HUES64 (cell line): ENCODE measurements around the gene KCNQ1.

Experiments used
- H3K27ac ChIP-seq: 2 replicates; pipeline ENCODE4 v1.7.0; 2013; ENCODE audit warnings: low read depth, low read length, inconsistent platforms
- H3K27me3 ChIP-seq: 2 replicates; pipeline ENCODE4 v1.6.1; 2013; ENCODE audit warnings: mild to moderate bottlenecking, low read length; ENCODE audit not compliant: insufficient read depth
- H3K36me3 ChIP-seq: 2 replicates; pipeline ENCODE4 v1.6.1; 2013; ENCODE audit warnings: mild to moderate bottlenecking, low read length; ENCODE audit not compliant: insufficient read depth
- H3K4me1 ChIP-seq: 2 replicates; pipeline ENCODE4 v1.6.1; 2013; ENCODE audit warnings: mild to moderate bottlenecking, low read length, moderate library complexity; ENCODE audit not compliant: insufficient read depth
- H3K4me3 ChIP-seq: 2 replicates; pipeline ENCODE4 v1.5.1; 2013; ENCODE audit warnings: mild to moderate bottlenecking, low read length, moderate library complexity
- H3K9ac ChIP-seq: 2 replicates; pipeline ENCODE4 v1.6.1; 2013; ENCODE audit warnings: mild to moderate bottlenecking, low read depth, low read length
- H3K9me3 ChIP-seq: 2 replicates; pipeline ENCODE4 v1.6.1; 2013; ENCODE audit warnings: low read depth, low read length; ENCODE audit not compliant: insufficient read depth
- WGBS: fragments of 150-250, 120-280 bp; methylation state at CpG from one replicate; pipeline ENCODE4 v1.1.7; 2013; ENCODE audit warnings: missing lambda C conversion rate; 5-methylcytosine and 5-hydroxymethylcytosine counted together

KCNQ1 gene

DNA sequence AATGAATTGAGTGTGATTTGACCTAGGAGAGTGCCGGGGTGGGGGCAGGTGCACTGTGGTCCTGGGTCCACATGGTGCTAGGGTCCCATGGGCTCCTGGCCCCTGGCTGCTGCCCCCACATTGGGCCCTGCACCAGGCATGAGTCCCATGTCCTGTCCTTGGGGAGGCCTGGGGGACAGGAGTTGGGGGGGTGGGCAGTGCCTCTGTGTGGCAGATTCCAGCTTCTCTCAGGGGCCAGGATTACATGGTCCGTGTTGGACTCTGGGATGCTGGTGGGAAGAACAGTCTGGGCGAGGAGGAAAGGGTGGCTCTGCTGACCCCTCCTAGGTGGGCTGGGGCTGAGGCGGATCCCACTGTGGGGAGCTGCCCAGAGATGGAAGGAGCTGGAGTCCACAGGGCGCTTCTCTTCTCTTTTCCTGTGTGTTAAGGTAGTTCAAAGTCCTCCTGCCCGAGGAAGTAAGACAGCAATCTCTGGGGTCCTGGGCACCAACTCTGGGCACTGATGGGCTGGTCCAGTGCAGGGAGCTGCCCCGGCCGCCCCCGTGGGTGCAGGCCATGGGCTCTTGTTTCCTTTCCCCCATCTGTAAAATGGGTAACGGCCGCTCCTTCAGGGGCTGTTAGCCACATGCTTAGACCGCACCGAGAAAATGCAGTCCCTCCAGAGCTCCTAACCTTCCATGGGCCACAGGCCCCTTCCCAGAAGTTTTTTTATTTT is 19.8 kb downstream of the KCNQ1 start:
- H3K9ac ChIP-seq: no peak overlapping the region
- no peak overlapping the region for H3K4me3 ChIP-seq
- 93% methylated on average over 13 of the region's 13 CpGs for WGBS
- H3K4me1 ChIP-seq: no peaks in the 10 kb centered on the region
- H3K27ac ChIP-seq: no peak overlapping the region
- peaks cover 10% of the 10 kb centered on the region; the same call in 1 of the 2 replicates for H3K27me3 ChIP-seq
- no peaks in the 10 kb centered on the region for H3K36me3 ChIP-seq
- H3K9me3 ChIP-seq: no peaks in the 10 kb centered on the region

DNA sequence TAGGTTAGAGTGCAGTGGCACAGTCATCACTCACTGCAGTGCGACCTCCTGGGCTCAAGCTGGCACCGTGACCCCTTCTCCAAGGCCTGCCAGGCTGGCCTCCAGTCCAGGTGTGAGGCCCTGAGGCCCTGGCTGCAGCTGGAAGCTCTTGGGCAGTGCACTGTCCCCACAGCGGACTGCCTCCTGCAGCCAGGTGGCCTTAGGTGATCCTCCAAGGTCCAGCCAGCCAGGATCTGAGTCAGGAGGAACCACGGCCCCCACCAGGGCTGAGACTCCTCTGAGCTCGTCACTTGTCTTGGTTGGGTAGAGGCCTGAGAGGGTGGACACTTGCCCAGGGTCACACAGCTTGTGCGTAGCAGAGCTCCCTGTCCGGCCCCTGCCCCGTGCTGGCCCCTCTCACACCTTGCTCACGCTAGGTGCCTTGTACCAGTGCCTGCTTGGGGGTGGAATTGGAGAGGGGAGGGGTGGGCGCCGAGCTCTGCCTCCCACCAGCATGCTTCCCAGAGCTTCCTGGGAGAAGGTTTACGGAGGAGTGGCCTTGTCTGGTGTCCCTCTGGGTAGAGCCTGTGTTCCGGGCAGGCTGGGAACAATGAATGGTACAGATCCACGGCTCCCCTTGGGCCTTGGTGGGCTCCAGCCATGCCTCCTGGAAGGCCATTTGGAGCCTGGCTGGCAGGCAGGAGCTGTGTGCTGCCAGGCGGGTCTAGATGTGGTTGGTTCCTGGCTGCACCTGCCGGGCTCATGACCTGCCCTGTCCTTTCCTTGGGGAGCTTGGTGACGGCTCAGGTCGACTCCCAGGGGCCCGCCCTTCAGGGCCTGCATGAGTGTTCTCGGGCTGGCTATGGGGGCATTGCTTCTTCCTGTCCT is 20.6 kb downstream of the KCNQ1 start:
- 91% methylated on average over 20 of the region's 20 CpGs for WGBS
- H3K9me3 ChIP-seq: no peaks in the 10 kb centered on the region

DNA sequence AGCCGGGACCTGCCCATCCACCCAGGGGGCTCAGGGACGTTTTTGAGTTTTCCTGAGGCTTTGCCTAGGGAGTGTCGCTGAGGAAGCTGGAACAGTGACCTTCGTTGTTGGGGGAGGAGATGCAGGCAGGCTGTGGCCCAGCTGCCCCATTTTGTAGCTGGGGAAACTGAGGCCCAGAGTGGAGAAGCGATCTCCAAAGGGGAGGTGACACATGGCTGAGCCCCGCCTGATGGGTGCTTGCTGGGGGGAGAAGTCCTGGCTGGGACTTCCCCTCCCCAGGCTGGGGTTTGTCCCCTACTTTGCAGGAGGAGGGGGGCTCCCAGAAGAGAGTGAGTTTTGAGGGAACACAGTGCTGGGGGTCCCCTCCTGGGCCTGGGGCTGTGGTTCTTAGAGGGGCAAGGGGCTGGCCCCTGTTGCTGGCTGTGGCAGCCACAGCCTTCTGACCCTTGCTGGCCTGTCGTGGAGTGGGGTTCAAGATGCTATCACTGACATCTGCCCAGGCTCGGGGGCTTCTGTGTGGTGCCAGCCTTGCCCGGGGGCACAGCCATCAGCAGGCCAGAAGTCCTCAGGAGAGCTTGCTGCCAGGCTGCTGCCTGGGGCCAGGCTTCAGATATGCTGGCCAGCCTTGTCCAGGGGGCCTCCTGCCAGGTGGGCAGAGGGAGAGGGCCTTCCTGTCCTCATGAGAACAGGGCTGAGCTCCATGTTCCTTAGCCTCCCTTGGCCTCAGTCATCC is 21.4 kb downstream of the KCNQ1 start:
- Histone ChIP-seq H3K4me1 (no peaks in the 10 kb centered on the region), H3K27me3 (peaks cover 20% of the 10 kb centered on the region), H3K4me3 (no peak overlapping the region), H3K27ac (no peak overlapping the region), H3K36me3 (no peaks in the 10 kb centered on the region), H3K9ac (no peak overlapping the region), H3K9me3 (no peaks in the 10 kb centered on the region)
- WGBS: 84% methylated on average over 9 of the region's 9 CpGs

More for the DNA sequence above, 20.6 kb downstream of the KCNQ1 start:
- no peak overlapping the region for H3K27ac ChIP-seq
- H3K4me3 ChIP-seq: no peak overlapping the region
- no peaks in the 10 kb centered on the region for H3K4me1 ChIP-seq
- H3K27me3 ChIP-seq: peaks cover 15% of the 10 kb centered on the region
- no peaks in the 10 kb centered on the region for H3K36me3 ChIP-seq
- no peak overlapping the region for H3K9ac ChIP-seq

DNA sequence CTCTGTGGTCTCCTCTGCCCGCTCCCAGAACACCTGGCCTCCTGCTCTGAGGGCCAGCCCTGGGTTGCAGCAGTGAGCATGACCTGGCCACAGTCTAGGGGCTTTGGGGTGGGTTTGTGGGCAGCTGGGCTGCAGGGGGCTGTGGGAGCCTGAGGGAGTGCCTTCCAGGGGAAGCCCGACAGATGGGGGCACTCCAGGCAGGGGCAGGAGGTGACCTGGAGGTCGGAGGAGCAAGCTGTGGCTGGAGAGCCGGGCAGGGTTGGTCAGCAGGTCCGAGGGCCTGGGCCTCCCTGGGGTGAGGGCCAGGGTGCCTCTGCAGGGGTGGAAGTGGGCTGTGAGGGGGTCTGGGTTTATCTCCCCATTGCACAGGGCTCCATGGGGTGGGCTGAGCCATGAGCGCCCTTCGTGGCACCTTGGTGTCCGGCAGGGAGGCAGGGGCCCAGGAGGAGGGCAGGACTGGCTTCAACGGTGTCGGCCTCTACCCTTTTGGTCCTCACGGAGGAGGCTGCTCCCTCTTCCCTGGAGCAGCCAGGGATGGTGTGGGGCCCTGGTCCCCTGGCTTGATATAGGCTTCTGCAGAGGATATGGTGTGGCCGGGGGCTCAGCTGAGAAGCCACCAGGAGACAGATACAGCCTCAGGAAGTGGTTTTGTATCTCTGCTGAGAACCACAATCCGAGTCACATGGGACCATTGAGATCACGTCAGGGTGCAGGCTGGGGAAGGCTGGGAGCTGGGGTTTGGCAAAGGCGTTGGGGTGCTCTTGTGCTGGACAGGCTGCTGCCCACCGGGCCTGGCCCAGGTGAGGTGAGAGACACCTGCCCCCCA is 22.3 kb downstream of the KCNQ1 start:
- no peaks in the 10 kb centered on the region for H3K36me3 ChIP-seq
- no peak overlapping the region for H3K4me3 ChIP-seq
- no peaks in the 10 kb centered on the region for H3K9me3 ChIP-seq
- H3K27ac ChIP-seq: no peak overlapping the region
- no peaks in the 10 kb centered on the region for H3K4me1 ChIP-seq
- peaks cover 20% of the 10 kb centered on the region for H3K27me3 ChIP-seq
- 91% methylated on average over 16 of the region's 16 CpGs for WGBS
- no peak overlapping the region for H3K9ac ChIP-seq

DNA sequence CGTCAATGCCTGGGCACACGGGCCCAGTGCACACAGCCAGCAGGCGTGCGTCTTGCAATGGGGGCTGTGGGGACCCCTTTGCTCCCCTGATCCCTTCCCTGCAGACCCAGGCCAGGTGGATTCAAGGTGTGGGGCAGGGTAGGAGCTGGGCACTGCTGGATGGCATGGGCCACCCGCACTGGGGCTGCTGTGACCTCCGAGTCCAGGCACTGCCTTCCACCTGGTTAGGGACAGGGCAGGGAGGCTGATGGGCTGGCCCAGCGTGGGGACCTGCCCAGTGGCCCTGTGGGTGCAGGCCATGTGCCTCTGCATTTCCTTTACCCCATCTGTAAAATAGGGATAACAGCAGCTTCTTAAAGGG is 22.9 kb downstream of the KCNQ1 start:
- no peak overlapping the region for H3K27ac ChIP-seq
- peaks cover 20% of the 10 kb centered on the region for H3K27me3 ChIP-seq
- H3K9me3 ChIP-seq: no peaks in the 10 kb centered on the region
- no peaks in the 10 kb centered on the region for H3K4me1 ChIP-seq
- 94% methylated on average over 7 of the region's 7 CpGs for WGBS
- H3K36me3 ChIP-seq: no peaks in the 10 kb centered on the region
- H3K4me3 ChIP-seq: no peak overlapping the region
- no peak overlapping the region for H3K9ac ChIP-seq

DNA sequence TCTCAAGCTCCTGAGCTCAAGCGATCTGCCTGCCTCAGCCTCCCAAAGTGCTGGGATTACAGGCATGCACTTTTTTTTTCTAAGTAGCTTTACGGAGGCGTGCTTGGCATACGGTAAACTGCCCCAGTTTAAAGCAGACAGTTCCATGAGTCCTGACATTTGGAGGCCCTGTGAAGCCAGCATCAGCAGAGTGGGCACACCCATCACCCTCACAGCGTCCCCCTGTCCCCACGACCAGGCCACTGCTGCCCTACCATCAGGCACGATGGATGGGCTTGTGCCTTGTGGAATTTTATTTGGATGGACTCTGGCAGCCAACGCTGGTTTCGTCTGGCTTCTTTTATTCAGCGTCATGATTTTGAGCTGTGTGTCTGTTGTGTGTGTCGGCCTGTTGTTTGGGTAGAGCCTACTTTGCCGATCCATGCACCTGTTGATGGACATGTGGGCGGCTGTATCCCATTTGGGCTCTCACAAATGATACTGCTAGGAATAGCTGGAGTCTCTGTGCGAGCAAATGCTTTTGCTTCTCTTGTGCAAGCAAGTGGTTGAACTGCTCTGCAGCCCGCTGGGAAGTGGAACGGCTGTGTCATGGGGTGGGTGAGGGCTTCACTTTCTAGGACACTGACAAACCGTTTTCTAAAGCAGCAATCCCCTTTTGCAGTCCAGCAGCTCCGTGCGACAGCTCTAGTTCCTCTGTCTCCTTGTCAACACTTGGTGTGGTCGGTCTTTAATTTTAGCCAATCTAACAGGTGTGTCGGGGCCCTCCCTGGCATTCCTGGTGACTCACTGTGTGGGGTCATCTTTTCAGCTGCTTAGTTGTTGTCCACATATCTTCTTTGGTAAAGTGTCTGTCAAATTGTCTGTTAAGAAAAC is 23.8 kb downstream of the KCNQ1 start:
- no peaks in the 10 kb centered on the region for H3K36me3 ChIP-seq
- no peak overlapping the region for H3K4me3 ChIP-seq
- no peak overlapping the region for H3K9ac ChIP-seq
- no peak overlapping the region for H3K27ac ChIP-seq
- H3K27me3 ChIP-seq: peaks cover 20% of the 10 kb centered on the region
- 91% methylated on average over 21 of the region's 21 CpGs for WGBS
- H3K9me3 ChIP-seq: no peaks in the 10 kb centered on the region
- no peaks in the 10 kb centered on the region for H3K4me1 ChIP-seq

DNA sequence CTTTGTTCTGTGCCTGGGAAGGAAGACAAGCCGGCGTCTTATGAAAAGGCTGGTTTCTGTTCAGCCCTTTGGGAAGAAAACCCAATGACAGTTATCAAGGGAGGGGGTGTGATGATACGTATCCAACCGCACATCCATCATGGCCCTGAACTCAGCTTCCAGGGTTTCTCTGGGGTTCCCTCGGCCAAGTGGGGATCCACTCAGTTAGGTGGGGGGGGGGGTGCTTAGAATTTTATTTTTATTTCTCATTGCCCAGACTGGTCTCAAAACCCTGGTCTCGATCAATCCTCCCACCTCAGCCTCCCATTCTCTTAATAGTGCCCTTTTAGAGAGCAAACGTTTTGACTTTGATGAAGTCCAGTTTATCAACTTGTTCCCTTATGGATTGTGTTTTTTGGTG is 25.7 kb downstream of the KCNQ1 start:
- no peaks in the 10 kb centered on the region for H3K36me3 ChIP-seq
- peaks cover 34% of the 10 kb centered on the region for H3K27me3 ChIP-seq
- no peaks in the 10 kb centered on the region for H3K9me3 ChIP-seq
- WGBS: 90% methylated on average over 6 of the region's 7 CpGs
- H3K27ac ChIP-seq: no peak overlapping the region
- H3K4me3 ChIP-seq: no peak overlapping the region
- H3K9ac ChIP-seq: no peak overlapping the region
- no peaks in the 10 kb centered on the region for H3K4me1 ChIP-seq

DNA sequence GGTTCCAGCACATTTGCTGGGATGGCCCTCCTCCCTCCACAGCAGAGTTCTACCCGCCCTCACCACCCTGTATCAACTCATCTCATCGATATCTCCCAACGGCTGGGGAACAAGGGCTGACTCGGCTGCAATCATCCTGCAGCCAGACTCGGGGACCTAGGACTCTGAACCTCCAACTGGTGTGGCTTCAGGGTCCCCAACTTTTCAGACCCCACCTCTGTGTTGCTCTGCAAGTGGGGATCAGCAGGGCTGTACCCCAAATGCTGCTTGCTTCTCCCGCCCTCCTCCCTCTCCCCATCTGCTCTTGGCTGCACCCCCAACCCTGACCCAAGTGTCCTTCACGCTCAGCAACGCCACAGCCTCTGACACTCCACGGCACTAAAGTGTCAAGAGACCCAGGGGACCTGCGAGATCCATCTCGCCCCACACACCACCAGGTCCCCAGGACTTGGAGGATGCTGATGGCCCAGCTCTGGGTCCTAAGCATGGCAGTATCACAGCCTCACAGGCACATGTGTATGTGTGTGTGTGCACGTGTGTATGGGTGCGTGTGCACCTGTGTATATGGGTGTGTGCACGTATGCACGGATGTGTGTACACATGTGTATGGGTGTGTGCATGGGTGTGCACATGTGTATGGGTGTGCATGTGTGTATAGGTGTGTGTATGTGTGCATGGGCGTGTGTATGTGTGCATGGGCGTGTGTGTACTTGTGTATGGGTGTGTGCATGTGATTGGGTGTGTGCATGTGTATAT is 26.4 kb downstream of the KCNQ1 start:
- Histone ChIP-seq H3K9ac (no peak overlapping the region), H3K27me3 (peaks cover 37% of the 10 kb centered on the region), H3K4me1 (no peaks in the 10 kb centered on the region), H3K4me3 (no peak overlapping the region), H3K36me3 (no peaks in the 10 kb centered on the region), H3K9me3 (no peaks in the 10 kb centered on the region), H3K27ac (no peak overlapping the region)
- 83% methylated on average over 17 of the region's 17 CpGs for whole genome bisulfite sequencing

DNA sequence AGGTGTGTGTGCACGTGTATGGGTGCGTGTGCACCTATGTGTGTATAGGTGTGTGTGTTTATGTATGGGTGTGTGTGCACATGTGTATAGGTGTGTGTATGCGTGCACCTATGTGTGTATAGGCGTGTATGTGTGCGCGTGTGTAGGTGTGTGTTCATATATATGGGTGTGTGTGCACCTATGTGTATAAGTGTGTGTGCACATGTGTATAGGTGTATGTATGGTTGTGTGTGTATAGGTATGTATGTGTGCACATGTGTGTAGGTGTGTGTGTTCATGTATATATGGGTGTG is 26.9 kb downstream of the KCNQ1 start:
- no peaks in the 10 kb centered on the region for H3K36me3 ChIP-seq
- no peaks in the 10 kb centered on the region for H3K4me1 ChIP-seq
- no peak overlapping the region for H3K27ac ChIP-seq
- WGBS: 94% methylated on average over 6 of the region's 6 CpGs
- H3K27me3 ChIP-seq: peaks cover 39% of the 10 kb centered on the region
- no peaks in the 10 kb centered on the region for H3K9me3 ChIP-seq
- H3K4me3 ChIP-seq: no peak overlapping the region
- H3K9ac ChIP-seq: no peak overlapping the region
